H1 (cell line): Measurements from ENCODE around the gene CMPK2. TPM values are rescaled to one million over a fixed set of nuclear protein-coding genes. Genes with fewer than 3 reads are reported as not detected.

Source experiments
- CTCF ChIA-PET: fragments of 300-600 bp; sonication (Branson Sonifier 250); formaldehyde crosslinking; loops from one replicate; lab custom pipeline; 2021; ENCODE audit not compliant: partially characterized antibody; lab: Charles Lee
- POLR2A ChIA-PET: fragments of 300-600 bp; sonication (Branson Sonifier 250); formaldehyde crosslinking; loops from one replicate; lab custom pipeline; 2021; ENCODE audit warnings: inconsistent platforms; ENCODE audit not compliant: partially characterized antibody; lab: Charles Lee
- DNase-seq, 2 experiments: peaks; one replicate each; pipeline versions ENCODE4 v3.0.0 to v3.0.0-alpha.2; 2010 to 2022; ENCODE audit warnings: low spot score in 2 of 2, low read depth in 1 of 2, mixed read lengths in 1 of 2
- FAIRE-seq: peaks from 2 replicates; lab custom pipeline; 2011; peaks lifted over from hg19 to GRCh38; lab: Jason Lieb, UNC
- H2AFZ ChIP-seq: 2 replicates; pipeline ENCODE4 v1.8.1; 2012; ENCODE audit warnings: low read length, inconsistent platforms
- H2AK5ac ChIP-seq: 2 replicates; pipeline ENCODE4 v1.6.1; 2013; ENCODE audit warnings: low read depth, low read length
- H2BK120ac ChIP-seq: replicated peaks from 2 replicates; pipeline ENCODE3; 2013; ENCODE audit warnings: low read depth, low read length, inconsistent platforms
- H2BK12ac ChIP-seq: 2 replicates; pipeline ENCODE4 v1.6.1; 2013; ENCODE audit warnings: low read depth, low read length
- H2BK15ac ChIP-seq: 2 replicates; pipeline ENCODE4 v1.6.1; 2013; ENCODE audit warnings: low read length
- H2BK20ac ChIP-seq: 2 replicates; pipeline ENCODE4 v1.6.1; 2013; ENCODE audit warnings: low read length
- H2BK5ac ChIP-seq: 2 replicates; pipeline ENCODE4 v1.6.1; 2013; ENCODE audit warnings: low read depth, low read length
- H3K14ac ChIP-seq: 2 replicates; pipeline ENCODE4 v1.6.1; 2013; ENCODE audit warnings: inconsistent platforms; ENCODE audit not compliant: insufficient read length
- H3K18ac ChIP-seq: 2 replicates; pipeline ENCODE4 v1.6.1; 2013; ENCODE audit warnings: low read length; ENCODE audit errors: extremely low read depth
- H3K23ac ChIP-seq: 2 replicates; pipeline ENCODE4 v1.6.1; 2013; ENCODE audit warnings: inconsistent platforms; ENCODE audit not compliant: insufficient read length
- H3K23me2 ChIP-seq: 2 replicates; pipeline ENCODE4 v1.6.1; 2013; ENCODE audit warnings: low read depth, low read length
- H3K27ac ChIP-seq: 2 replicates; pipeline ENCODE4 v1.6.1; 2011; ENCODE audit warnings: low read depth, low read length, inconsistent platforms
- H3K27me3 ChIP-seq, 4 experiments: replicated peaks in 1 of 4; 1 replicate in 1 of 4; 2 replicates in 3 of 4; pipeline versions ENCODE4 v1.6.1 to v1.8.1; 2011 to 2013; ENCODE audit warnings: low read length in 3 of 4, mild to moderate bottlenecking in 3 of 4, inconsistent platforms in 2 of 4, mixed read lengths in 2 of 4, moderate library complexity in 1 of 4; ENCODE audit not compliant: control insufficient read depth in 3 of 4, insufficient read depth in 3 of 4; ENCODE audit errors: extremely low read depth in 1 of 4
- H3K36me3 ChIP-seq, 4 experiments: 2 replicates each; pipeline versions ENCODE4 v1.6.1 to v1.8.1; 2011 to 2013; ENCODE audit warnings: mild to moderate bottlenecking in 4 of 4, low read length in 3 of 4, moderate library complexity in 2 of 4, control low read depth in 1 of 4, inconsistent platforms in 1 of 4; ENCODE audit not compliant: insufficient read depth in 4 of 4, control insufficient read depth in 2 of 4
- H3K4ac ChIP-seq: replicated peaks from 2 replicates; pipeline ENCODE3; 2013; ENCODE audit warnings: low read length, low read depth, mixed read lengths, inconsistent platforms; ENCODE audit not compliant: insufficient read length
- H3K4me1 ChIP-seq, 4 experiments: replicated peaks in 1 of 4; 1 replicate in 1 of 4; 2 replicates in 3 of 4; pipeline versions ENCODE4 v1.6.1 to v1.8.1; 2011 to 2013; ENCODE audit warnings: low read length in 3 of 4, inconsistent platforms in 2 of 4, mixed read lengths in 1 of 4; ENCODE audit not compliant: insufficient read depth in 4 of 4, control insufficient read depth in 3 of 4
- H3K4me2 ChIP-seq, 2 experiments: 2 replicates each; pipeline versions ENCODE4 v1.6.1 to v1.8.1; 2011 to 2013; ENCODE audit warnings: low read depth in 2 of 2, low read length in 2 of 2, control low read depth in 1 of 2, inconsistent platforms in 1 of 2, mild to moderate bottlenecking in 1 of 2; ENCODE audit not compliant: insufficient read depth in 1 of 2
- H3K4me3 ChIP-seq, 4 experiments: fragments of 200-600, 300-600 bp in 1 of 4; sonication (generic), shearing (Covaris generic), sonication (Bioruptor Twin) in 1 of 4; 2 replicates each; pipeline versions ENCODE4 v1.5.1 to v1.8.1; 2011 to 2016; ENCODE audit warnings: low read length in 4 of 4, low read depth in 3 of 4, control low read depth in 2 of 4, inconsistent platforms in 2 of 4, mild to moderate bottlenecking in 2 of 4, mixed read lengths in 1 of 4, moderate library complexity in 1 of 4; ENCODE audit not compliant: insufficient read depth in 2 of 4; ENCODE audit errors: extremely low read depth in 1 of 4
- H3K56ac ChIP-seq: replicated peaks from 2 replicates; pipeline ENCODE3; 2013; ENCODE audit warnings: low read depth, mild to moderate bottlenecking, mixed read lengths, low read length, inconsistent platforms; ENCODE audit not compliant: insufficient read length
- H3K79me1 ChIP-seq: 2 replicates; pipeline ENCODE4 v1.6.1; 2013; ENCODE audit warnings: low read depth, low read length, control low read depth
- H3K79me2 ChIP-seq, 2 experiments: 2 replicates each; pipeline versions ENCODE4 v1.6.1 to v1.8.1; 2012 to 2013; ENCODE audit warnings: low read length in 2 of 2, mild to moderate bottlenecking in 2 of 2, inconsistent platforms in 1 of 2; ENCODE audit not compliant: insufficient read depth in 2 of 2, control insufficient read depth in 1 of 2
- H3K9ac ChIP-seq, 4 experiments: replicated peaks in 1 of 4; 1 replicate in 1 of 4; 2 replicates in 3 of 4; pipeline versions ENCODE4 v1.6.1 to v1.8.1; 2011 to 2013; ENCODE audit warnings: low read depth in 3 of 4, low read length in 3 of 4, control low read depth in 2 of 4, mild to moderate bottlenecking in 2 of 4, moderate library complexity in 2 of 4, inconsistent platforms in 1 of 4; ENCODE audit errors: extremely low read depth in 1 of 4
- H3K9me3 ChIP-seq, 2 experiments: 2 replicates each; pipeline versions ENCODE4 v1.6.1 to v1.8.1; 2012 to 2013; ENCODE audit warnings: mild to moderate bottlenecking in 2 of 2, moderate library complexity in 2 of 2, control low read depth in 1 of 2, inconsistent platforms in 1 of 2, low read depth in 1 of 2, low read length in 1 of 2, mixed read lengths in 1 of 2; ENCODE audit not compliant: insufficient read depth in 2 of 2
- H4K20me1 ChIP-seq, 2 experiments: replicated peaks in 1 of 2; 2 replicates each; pipeline versions ENCODE3 to v1.8.1; 2011 to 2013; ENCODE audit warnings: inconsistent platforms in 2 of 2, low read length in 2 of 2, mild to moderate bottlenecking in 1 of 2; ENCODE audit not compliant: insufficient read depth in 2 of 2, control insufficient read depth in 1 of 2
- H4K5ac ChIP-seq: 2 replicates; pipeline ENCODE4 v1.6.1; 2013; ENCODE audit warnings: low read length, low read depth, mixed read lengths, inconsistent platforms; ENCODE audit not compliant: insufficient read length
- H4K8ac ChIP-seq: 2 replicates; pipeline ENCODE4 v1.8.0; 2013; ENCODE audit warnings: mild to moderate bottlenecking, moderate library complexity, low read length, inconsistent platforms; ENCODE audit not compliant: insufficient read depth; ENCODE audit errors: extremely low read depth
- H4K91ac ChIP-seq: replicated peaks from 2 replicates; pipeline ENCODE3; 2013; ENCODE audit warnings: low read length, mixed read lengths, inconsistent platforms; ENCODE audit not compliant: insufficient read length
- BACH1 ChIP-seq: IDR thresholded peaks from 2 replicates; pipeline ENCODE4 v1.6.1; 2012; ENCODE audit warnings: low read length, improper control_type of control experiment
- CBX5 ChIP-seq: fragments of 300-800, 300-1000 bp; sonication (generic); IDR thresholded peaks from 2 replicates; pipeline ENCODE4 v1.7.1; 2016; ENCODE audit warnings: antibody characterized with exemption, low read length, low read depth
- EP300 ChIP-seq, 2 experiments: IDR thresholded peaks; 1 replicate in 1 of 2; 2 replicates in 1 of 2; pipeline ENCODE4 v1.6.1; 2011 to 2012; ENCODE audit warnings: low read depth in 2 of 2, low read length in 2 of 2, mild to moderate bottlenecking in 2 of 2, borderline replicate concordance in 1 of 2, inconsistent platforms in 1 of 2, moderate library complexity in 1 of 2
- EZH2 ChIP-seq: fragments of 200-600 bp; sonication (generic); IDR thresholded peaks from 2 replicates; pipeline ENCODE4 v1.7.1; 2012; ENCODE audit warnings: low read depth, mild to moderate bottlenecking, moderate library complexity, low read length, inconsistent platforms; ENCODE audit not compliant: severe bottlenecking
- GABPA ChIP-seq: IDR thresholded peaks from 2 replicates; pipeline ENCODE4 v1.6.1; 2011; ENCODE audit warnings: mild to moderate bottlenecking, low read length, moderate library complexity, borderline replicate concordance; ENCODE audit not compliant: insufficient read depth
- GTF2F1 ChIP-seq: IDR thresholded peaks from 2 replicates; pipeline ENCODE4 v1.6.1; 2012; ENCODE audit warnings: low read depth, low read length, improper control_type of control experiment, borderline replicate concordance
- HDAC2 ChIP-seq, 2 experiments: fragments of 300-600 bp in 1 of 2; sonication (generic) in 1 of 2; IDR thresholded peaks; 2 replicates each; pipeline ENCODE4 v1.6.1; 2011 to 2012; ENCODE audit warnings: low read depth in 2 of 2, low read length in 2 of 2, mild to moderate bottlenecking in 2 of 2, moderate library complexity in 2 of 2, borderline replicate concordance in 1 of 2, inconsistent platforms in 1 of 2
- KDM4A ChIP-seq: IDR thresholded peaks from one replicate; pipeline ENCODE4 v1.7.1; 2012; ENCODE audit warnings: low read depth, mild to moderate bottlenecking, moderate library complexity, low read length, inconsistent platforms; ENCODE audit not compliant: severe bottlenecking
- NANOG ChIP-seq: IDR thresholded peaks from 2 replicates; pipeline ENCODE4 v1.6.1; 2011; ENCODE audit warnings: low read length, low read depth, mild to moderate bottlenecking, inconsistent platforms; ENCODE audit not compliant: insufficient read depth, poor library complexity, severe bottlenecking
- RAD21 ChIP-seq, 2 experiments: IDR thresholded peaks in 1 of 2; conservative IDR thresholded peaks in 1 of 2; 2 replicates each; pipeline ENCODE4 v1.6.1; 2011; ENCODE audit warnings: low read depth in 2 of 2, low read length in 2 of 2, improper control_type of control experiment in 1 of 2, inconsistent platforms in 1 of 2, mild to moderate bottlenecking in 1 of 2, moderate library complexity in 1 of 2
- RFX5 ChIP-seq: IDR thresholded peaks from 2 replicates; pipeline ENCODE4 v1.6.1; 2011; ENCODE audit warnings: low read depth, low read length, improper control_type of control experiment, borderline replicate concordance
- SIX5 ChIP-seq: IDR thresholded peaks from 2 replicates; pipeline ENCODE4 v1.6.1; 2011; ENCODE audit warnings: mild to moderate bottlenecking, low read depth, low read length
- TCF12 ChIP-seq: IDR thresholded peaks from 2 replicates; pipeline ENCODE4 v1.6.1; 2011; ENCODE audit warnings: low read depth, mild to moderate bottlenecking, low read length
- WGBS, 2 experiments: shearing (Covaris generic) in 1 of 2; methylation state at CpG; one replicate each; pipeline versions ENCODE4 v1.1.6 to v1.1.7; 2013 to 2015; ENCODE audit warnings: low lambda C conversion rate in 2 of 2, mixed read lengths in 2 of 2, inconsistent platforms in 1 of 2, low coverage in 1 of 2, missing lambda C conversion rate in 1 of 2; ENCODE audit not compliant: insufficient replicate concordance in 2 of 2, insufficient coverage in 1 of 2, insufficient read length in 1 of 2; ENCODE audit errors: extremely low coverage in 1 of 2, missing lambda C conversion rate in 1 of 2; 5-methylcytosine and 5-hydroxymethylcytosine counted together
- polyA plus RNA-seq, 7 experiments: library from polyadenylated mRNA; depleted of rRNA in 3 of 7; stranded (reverse) in 5 of 7; unstranded in 2 of 7; fragments of >200 nt in 5 of 7; fragments of 200-250 nt in 2 of 7; gene quantifications; 1 replicate in 5 of 7; 2 replicates in 1 of 7; 4 replicates in 1 of 7; pipeline versions ENCODE4 v1.2.1 to v1.2.3, GENCODE V29; 2011 to 2013; ENCODE audit warnings: missing spikeins in 2 of 7, mixed read lengths in 2 of 7
- total RNA-seq: library from RNA; stranded (reverse); fragmentation: NEBNext Ultra II Directional; extraction: Animal tissue kit (Norgen Biotek cat#: 25700); gene quantifications from 2 replicates; pipeline ENCODE4 v1.2.1, GENCODE V29; 2021

CMPK2 gene
- total and polyA plus RNA-seq, 2 of the 8 experiments (the other 6 are each of a cell fraction or from before 2014, with no cell fraction given): 0.28 to 0.53 TPM

DNA sequence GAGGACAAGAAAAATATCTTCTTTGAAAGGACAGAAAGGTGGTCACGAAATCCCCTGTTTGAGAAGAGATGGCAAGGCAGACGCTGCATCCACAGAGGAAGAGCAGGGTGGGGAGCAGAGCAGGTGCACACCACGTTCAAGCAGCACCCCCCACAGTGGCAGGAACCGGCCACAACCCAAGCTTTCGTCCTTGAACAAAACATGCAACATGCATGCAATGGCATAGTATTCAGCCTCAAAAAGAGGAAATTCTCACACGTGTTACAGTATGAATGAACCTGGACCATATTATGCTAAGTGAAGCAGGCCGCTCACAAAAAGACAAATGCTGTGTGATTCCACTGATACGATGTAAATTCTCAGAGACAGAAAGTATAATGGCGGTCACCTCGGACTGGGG is 51.4 kb downstream of the CMPK2 start:
- no peaks in the 10 kb centered on the region for H3K79me2 ChIP-seq
- no peaks in the 10 kb centered on the region for H4K20me1 ChIP-seq
- ChIA-PET POLR2A (no interaction called here), CTCF (no interaction called here)
- H3K14ac ChIP-seq: no peak overlapping the region
- H2BK120ac ChIP-seq: no peak overlapping the region
- peaks cover 2% of the 10 kb centered on the region; the same call in 1 of the 2 replicates for H3K23me2 ChIP-seq
- FAIRE-seq (no peak), DNase-seq (no peak)
- no peak overlapping the region for H3K4ac ChIP-seq
- no peaks in the 10 kb centered on the region for H3K79me1 ChIP-seq
- H3K36me3 ChIP-seq: no peaks in the 10 kb centered on the region
- no peak overlapping the region for H2AK5ac ChIP-seq
- H3K9me3 ChIP-seq: no peaks in the 10 kb centered on the region; a peak in 1 of 4 replicates
- H2BK20ac ChIP-seq: no peak overlapping the region
- H3K4me1 ChIP-seq: peaks cover 0 to 8% (median 3%) of the 10 kb centered on the region in 4 experiments; a peak in 4 of 7 replicates
- H4K8ac ChIP-seq: no peak overlapping the region
- no peak overlapping the region for H3K4me3 ChIP-seq
- H2BK5ac ChIP-seq: no peak overlapping the region
- H3K9ac ChIP-seq: no peak overlapping the region
- H3K27me3 ChIP-seq: peaks cover 0 to 3% (median under 1%) of the 10 kb centered on the region in 4 experiments; a peak in 3 of 7 replicates
- 83% methylated on average over 10 of the region's 10 CpGs; no CpG with 5 or more reads in 1 of the 2 experiments for WGBS, 2 experiments
- H3K56ac ChIP-seq: no peak overlapping the region
- H2AFZ ChIP-seq: no peak overlapping the region
- no peak overlapping the region for H3K18ac ChIP-seq
- no peak overlapping the region for H2BK12ac ChIP-seq
- no peak overlapping the region for H4K5ac ChIP-seq
- H3K23ac ChIP-seq: no peak overlapping the region
- H4K91ac ChIP-seq: no peak overlapping the region
- H2BK15ac ChIP-seq: no peak overlapping the region
- no peak overlapping the region for H3K4me2 ChIP-seq
- H3K27ac ChIP-seq: no peak overlapping the region
- TF ChIP-seq EP300 (IDR thresholded peaks at IDR 0.05; ENCODE audit: borderline replicate concordance in 1 of 2, low read depth in 2 of 2, low read length in 2 of 2): no peak
- TF ChIP-seq HDAC2 (IDR thresholded peaks at IDR 0.05; ENCODE audit: borderline replicate concordance in 1 of 2, low read depth in 2 of 2, low read length in 2 of 2): no peak
- no peak for TF ChIP-seq GTF2F1
- TF ChIP-seq NANOG: no peak
- no peak for TF ChIP-seq GABPA
- no peak for TF ChIP-seq BACH1
- TF ChIP-seq RAD21 (IDR thresholded peaks at IDR 0.05 in 1 of 2, conservative IDR thresholded peaks at IDR 0.05 in 1 of 2; ENCODE audit: low read depth in 2 of 2, low read length in 2 of 2): no peak
- no peak for TF ChIP-seq SIX5
- no peak for TF ChIP-seq RFX5
- no peak for TF ChIP-seq KDM4A
- no peak for TF ChIP-seq CBX5
- no peak for TF ChIP-seq EZH2
- no peak for TF ChIP-seq TCF12
